Measurements from ENCODE around the gene NR2E3. TPM values are rescaled to one million over a fixed set of nuclear protein-coding genes. Genes with fewer than 3 reads are reported as not detected.

NR2E3 gene
- total RNA-seq, 3 donors from 2014 or later (not counting 1 experiment from before 2014, with no cell fraction given) = not detected

- WGBS (ENCODE audit: insufficient coverage) = 56% methylated on average over 4 of the region's 5 CpGs
- no peak for DNase-seq
- Mint-ChIP-seq H3K27me3 (ENCODE audit: low read depth in 2 of 2) (peaks cover 17% of the 10 kb centered on the region in 2 donors), H3K4me3 (no peak overlapping the region), H3K9me3 (no peaks in the 10 kb centered on the region), H3K27ac (no peak overlapping the region), H3K4me1 (peaks cover 0 to 6% of the 10 kb centered on the region in 2 donors), H3K36me3 (no peaks in the 10 kb centered on the region)
- H3K4me1 ChIP-seq (ENCODE audit: control insufficient read depth, insufficient read depth, low read length) = no peaks in the 10 kb centered on the region
- no peak for ATAC-seq
- no peaks in the 10 kb centered on the region for H3K36me3 ChIP-seq (ENCODE audit: control insufficient read depth, insufficient read depth, low read length)
- TF ChIP-seq CTCF (IDR thresholded peaks at IDR 0.05) = no peak
- H3K9me3 ChIP-seq (ENCODE audit: control insufficient read depth, insufficient read depth, low read length) = no peaks in the 10 kb centered on the region
- no peak overlapping the region for H3K4me3 ChIP-seq (ENCODE audit: low read length)
- H3K27ac ChIP-seq (ENCODE audit: low read length) = no peak overlapping the region
- intact Hi-C loops (cut with micrococcal nuclease) = no loop called here
- no peaks in the 10 kb centered on the region for H3K27me3 ChIP-seq (ENCODE audit: control insufficient read depth, insufficient read depth, low read length)
Measured at GRCh38 chr15:71804226-71804625, 6.1 kb upstream of the NR2E3 start.

DNA sequence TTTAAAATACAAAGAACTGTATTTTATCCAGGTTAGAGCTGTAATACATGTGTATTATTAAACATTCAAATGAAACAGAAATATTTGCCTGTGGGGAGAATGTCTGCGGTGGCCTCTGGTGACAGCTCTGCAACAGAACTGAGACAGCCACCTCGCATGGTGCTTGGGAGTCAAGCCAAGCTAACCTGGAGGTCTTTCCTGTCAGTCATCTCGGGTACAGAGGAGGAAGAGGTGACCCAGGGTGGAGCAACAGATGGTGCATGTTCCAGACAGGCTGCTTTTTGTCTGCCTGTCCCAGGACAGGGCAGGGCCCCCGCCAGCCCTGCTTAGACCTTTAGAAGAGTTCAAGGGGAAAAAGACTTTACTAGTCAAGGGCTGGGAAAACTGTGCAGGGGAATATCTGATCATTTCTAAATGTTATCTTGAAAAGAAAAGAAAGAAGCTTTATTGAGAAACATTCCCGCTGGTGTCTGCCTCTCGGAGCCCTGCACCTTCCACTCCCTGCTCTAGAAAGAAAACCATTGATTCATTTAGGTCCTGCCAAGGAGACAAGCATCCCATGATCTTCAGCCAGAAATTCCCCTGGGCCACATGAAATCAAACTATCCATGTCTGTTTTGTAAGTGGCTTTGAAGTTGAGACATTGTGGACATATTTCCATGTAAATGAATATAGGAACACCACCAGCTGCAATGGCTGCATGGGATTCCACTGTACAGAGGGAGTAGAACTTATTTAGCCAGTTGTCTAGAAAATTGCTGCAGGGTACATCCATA is 5.5 kb upstream of the NR2E3 start:
- no peak for DNase-seq
- Histone ChIP-seq H3K9me3 (ENCODE audit: control insufficient read depth, insufficient read depth, low read length) (no peaks in the 10 kb centered on the region), H3K27me3 (ENCODE audit: control insufficient read depth, insufficient read depth, low read length) (no peaks in the 10 kb centered on the region), H3K36me3 (ENCODE audit: control insufficient read depth, insufficient read depth, low read length) (no peaks in the 10 kb centered on the region), H3K4me3 (ENCODE audit: low read length) (no peak overlapping the region), H3K27ac (ENCODE audit: low read length) (no peak overlapping the region), H3K4me1 (ENCODE audit: control insufficient read depth, insufficient read depth, low read length) (no peaks in the 10 kb centered on the region)
- intact Hi-C loops (cut with micrococcal nuclease) = no loop called here
- Mint-ChIP-seq H3K4me1 (peaks cover 0 to 6% of the 10 kb centered on the region in 2 donors), H3K27ac (no peak overlapping the region), H3K27me3 (ENCODE audit: low read depth in 2 of 2) (peaks cover 15 to 17% of the 10 kb centered on the region in 2 donors), H3K36me3 (no peaks in the 10 kb centered on the region), H3K4me3 (no peak overlapping the region), H3K9me3 (no peaks in the 10 kb centered on the region)
- WGBS (ENCODE audit: insufficient coverage) = 61% methylated on average over 6 of the region's 6 CpGs
- no peak for ATAC-seq
- TF ChIP-seq CTCF (IDR thresholded peaks at IDR 0.05) = no peak

DNA sequence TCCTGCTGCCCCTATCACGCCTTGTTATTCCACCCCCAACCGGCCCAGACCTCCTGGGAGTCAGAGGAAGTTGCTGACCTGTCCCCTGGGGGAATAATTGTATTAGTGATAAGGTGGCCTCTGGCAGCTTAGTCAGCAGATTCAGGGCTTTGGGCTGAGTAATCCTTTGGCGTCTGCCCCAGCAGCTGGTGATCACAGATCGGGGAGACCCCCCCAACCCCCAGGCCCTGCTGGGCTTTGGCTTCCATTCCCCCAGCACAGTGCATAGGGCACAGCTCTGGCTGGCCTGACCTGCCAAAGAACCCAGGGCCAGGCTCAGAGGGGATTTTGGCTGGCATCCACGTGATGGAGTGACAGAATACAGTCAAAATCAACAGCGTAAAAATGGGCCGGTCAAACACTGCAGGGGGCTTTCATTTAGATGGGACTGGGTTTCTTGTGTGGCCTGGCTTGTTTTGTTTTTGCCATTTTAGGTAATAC is 3.9 kb upstream of the NR2E3 start:
- H3K4me1 ChIP-seq (ENCODE audit: control insufficient read depth, insufficient read depth, low read length) = no peaks in the 10 kb centered on the region
- no peak overlapping the region for H3K4me3 ChIP-seq (ENCODE audit: low read length)
- intact Hi-C loops (cut with micrococcal nuclease) = no loop called here
- ATAC-seq (no peak), DNase-seq (no peak)
- Mint-ChIP-seq H3K4me1 (peaks cover 0 to 6% of the 10 kb centered on the region in 2 donors), H3K27me3 (ENCODE audit: low read depth in 2 of 2) (peaks cover 9 to 11% of the 10 kb centered on the region in 2 donors), H3K36me3 (no peaks in the 10 kb centered on the region), H3K27ac (no peak overlapping the region), H3K9me3 (no peaks in the 10 kb centered on the region), H3K4me3 (no peak overlapping the region)
- H3K27me3 ChIP-seq (ENCODE audit: control insufficient read depth, insufficient read depth, low read length) = no peaks in the 10 kb centered on the region
- no peaks in the 10 kb centered on the region for H3K36me3 ChIP-seq (ENCODE audit: control insufficient read depth, insufficient read depth, low read length)
- 79% methylated on average over 7 of the region's 7 CpGs for WGBS (ENCODE audit: insufficient coverage)
- no peaks in the 10 kb centered on the region for H3K9me3 ChIP-seq (ENCODE audit: control insufficient read depth, insufficient read depth, low read length)
- no peak overlapping the region for H3K27ac ChIP-seq (ENCODE audit: low read length)
- no peak for TF ChIP-seq CTCF (IDR thresholded peaks at IDR 0.05)

Measured in natural killer cell (primary cell).